Progenitor cell of endocrine pancreas (in vitro differentiated cells): Measurements from ENCODE around the gene HTT-AS. TPM values are rescaled to one million over a fixed set of nuclear protein-coding genes. Genes with fewer than 3 reads are reported as not detected.
"Not testable (repeated sequence)": the region's sequence is repeated elsewhere in the genome, so short reads cannot be mapped to it uniquely, and the experiment has no call there.

Source experiments
- DNase-seq: peaks from one replicate; pipeline ENCODE4 v3.0.0; 2021; ENCODE audit warnings: low spot score; ENCODE audit not compliant: unreplicated experiment
- H3K27ac Mint-ChIP-seq: 2 replicates; pipeline ENCODE4 v1.8.0; 2021; ENCODE audit warnings: mild to moderate bottlenecking, moderate library complexity, mixed read lengths
- H3K27me3 Mint-ChIP-seq: 2 replicates; pipeline ENCODE4 v1.8.0; 2021; ENCODE audit warnings: mixed read lengths
- H3K36me3 Mint-ChIP-seq: 2 replicates; pipeline ENCODE4 v1.8.0; 2022; ENCODE audit warnings: mixed read lengths; ENCODE audit not compliant: insufficient read depth
- H3K4me1 Mint-ChIP-seq: 2 replicates; pipeline ENCODE4 v1.8.0; 2021; ENCODE audit warnings: low read depth, mixed read lengths
- H3K4me3 Mint-ChIP-seq: 2 replicates; pipeline ENCODE4 v1.8.0; 2021; ENCODE audit warnings: low read depth, mild to moderate bottlenecking, moderate library complexity, mixed read lengths
- H3K9me3 Mint-ChIP-seq: 2 replicates; pipeline ENCODE4 v1.8.0; 2021; ENCODE audit warnings: low read depth, mixed read lengths
- total RNA-seq: library from RNA; stranded (reverse); gene quantifications from 2 replicates; pipeline ENCODE4 v1.2.1, GENCODE V29; 2021
- TF ChIP-seq, protein P1 (sequence below): fragments of 200-600 bp; sonication (generic); IDR thresholded peaks from one replicate; pipeline ENCODE4 v1.5.0; 2021; ENCODE audit warnings: antibody characterized with exemption, mild to moderate bottlenecking; ENCODE audit not compliant: unreplicated experiment

The HTT-AS gene
- total RNA-seq, 1 donor from 2014 or later: not detected

DNA sequence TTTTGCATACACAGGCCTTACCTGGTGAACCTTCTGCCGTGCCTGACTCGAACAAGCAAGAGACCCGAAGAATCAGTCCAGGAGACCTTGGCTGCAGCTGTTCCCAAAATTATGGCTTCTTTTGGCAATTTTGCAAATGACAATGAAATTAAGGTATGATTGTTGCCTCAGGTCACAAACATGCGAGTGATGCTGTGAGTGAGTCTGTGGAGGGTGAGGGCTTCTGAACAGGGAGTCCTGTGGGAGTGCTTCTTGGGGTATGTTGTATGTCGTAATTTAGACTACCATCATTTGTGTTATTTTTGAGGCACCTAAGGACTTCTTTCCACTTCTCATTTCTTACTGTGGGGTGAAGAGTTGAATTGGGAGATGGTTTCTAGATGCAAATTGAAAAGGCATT is 32.9 kb upstream of the HTT-AS start:
- H3K4me1 Mint-ChIP-seq: peaks cover 4% of the 10 kb centered on the region
- no peak for DNase-seq
- no peaks in the 10 kb centered on the region for H3K9me3 Mint-ChIP-seq
- TF ChIP-seq, protein P1, sequence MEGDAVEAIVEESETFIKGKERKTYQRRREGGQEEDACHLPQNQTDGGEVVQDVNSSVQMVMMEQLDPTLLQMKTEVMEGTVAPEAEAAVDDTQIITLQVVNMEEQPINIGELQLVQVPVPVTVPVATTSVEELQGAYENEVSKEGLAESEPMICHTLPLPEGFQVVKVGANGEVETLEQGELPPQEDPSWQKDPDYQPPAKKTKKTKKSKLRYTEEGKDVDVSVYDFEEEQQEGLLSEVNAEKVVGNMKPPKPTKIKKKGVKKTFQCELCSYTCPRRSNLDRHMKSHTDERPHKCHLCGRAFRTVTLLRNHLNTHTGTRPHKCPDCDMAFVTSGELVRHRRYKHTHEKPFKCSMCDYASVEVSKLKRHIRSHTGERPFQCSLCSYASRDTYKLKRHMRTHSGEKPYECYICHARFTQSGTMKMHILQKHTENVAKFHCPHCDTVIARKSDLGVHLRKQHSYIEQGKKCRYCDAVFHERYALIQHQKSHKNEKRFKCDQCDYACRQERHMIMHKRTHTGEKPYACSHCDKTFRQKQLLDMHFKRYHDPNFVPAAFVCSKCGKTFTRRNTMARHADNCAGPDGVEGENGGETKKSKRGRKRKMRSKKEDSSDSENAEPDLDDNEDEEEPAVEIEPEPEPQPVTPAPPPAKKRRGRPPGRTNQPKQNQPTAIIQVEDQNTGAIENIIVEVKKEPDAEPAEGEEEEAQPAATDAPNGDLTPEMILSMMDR: no peak
- no peak overlapping the region for H3K4me3 Mint-ChIP-seq
- peaks cover 37% of the 10 kb centered on the region for H3K36me3 Mint-ChIP-seq
- no peak overlapping the region for H3K27ac Mint-ChIP-seq
- H3K27me3 Mint-ChIP-seq: no peaks in the 10 kb centered on the region

DNA sequence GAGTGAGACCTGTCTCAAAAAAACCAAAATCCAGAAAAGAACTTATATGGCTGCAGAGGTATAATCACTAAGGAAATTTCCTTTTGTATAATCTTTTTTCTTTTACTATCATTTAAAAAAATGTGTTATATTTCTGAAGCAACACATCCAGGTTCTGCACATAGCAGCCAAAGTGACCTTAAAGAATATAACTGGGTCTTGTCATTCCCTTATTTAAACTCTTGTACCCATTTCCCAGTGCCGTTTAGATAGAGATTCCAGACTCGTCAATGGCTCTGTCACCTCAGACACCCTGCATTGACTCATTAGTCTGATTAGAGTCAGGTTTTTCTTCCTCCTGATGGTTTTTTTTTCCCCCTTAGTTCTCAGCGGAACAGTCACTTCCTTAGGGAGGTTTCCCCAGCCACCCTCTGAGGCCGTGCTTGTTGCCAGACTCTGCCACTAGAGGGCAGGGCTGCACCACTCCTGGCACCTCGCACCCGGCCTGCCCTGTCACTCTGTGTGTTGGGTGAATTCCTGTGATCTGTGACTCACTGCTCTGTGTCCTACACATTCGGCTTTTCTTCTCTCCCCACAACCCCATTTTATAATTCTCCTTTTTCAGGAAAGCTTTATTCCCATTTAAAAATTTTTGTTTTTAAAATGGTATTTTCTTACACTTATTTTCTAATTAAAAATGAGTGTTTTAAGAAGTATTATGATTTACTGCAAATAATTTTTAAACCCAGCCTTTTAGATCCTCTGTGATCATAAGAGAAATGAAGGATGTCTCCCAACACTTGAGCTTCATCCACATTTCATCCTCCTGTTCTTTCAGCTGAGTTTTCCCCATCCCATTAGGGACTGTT is 32.2 kb upstream of the HTT-AS start:
- Mint-ChIP-seq H3K4me1 (peaks cover 2% of the 10 kb centered on the region), H3K4me3 (no peak overlapping the region), H3K27ac (peak overlapping the region; percentile 79), H3K9me3 (no peaks in the 10 kb centered on the region), H3K27me3 (no peaks in the 10 kb centered on the region), H3K36me3 (peaks cover 35% of the 10 kb centered on the region)
- DNase-seq: peak; percentile 83
- TF ChIP-seq, protein P1: peak; percentile 99

DNA sequence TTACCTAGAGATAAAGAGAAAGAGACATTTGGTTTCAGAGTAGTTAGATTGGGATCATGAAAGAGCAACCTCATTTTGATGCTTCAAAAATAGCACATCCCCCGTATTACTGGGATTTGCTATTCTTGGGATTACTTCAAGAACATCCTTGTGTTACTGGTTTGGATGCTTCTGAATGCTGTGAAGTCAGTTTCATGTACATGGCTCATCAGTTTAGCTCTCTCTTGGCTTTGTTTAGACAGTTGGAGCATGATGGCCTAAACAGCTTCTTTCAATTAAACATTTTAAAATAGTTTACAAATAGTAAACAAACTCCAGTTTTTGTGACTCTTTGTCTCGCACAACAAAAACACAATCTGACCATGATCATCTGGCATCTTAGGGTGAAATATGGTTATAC is 24.0 kb upstream of the HTT-AS start:
- no peaks in the 10 kb centered on the region for H3K27me3 Mint-ChIP-seq
- no peak for DNase-seq
- no peak overlapping the region for H3K4me3 Mint-ChIP-seq
- peaks cover 4% of the 10 kb centered on the region for H3K4me1 Mint-ChIP-seq
- H3K36me3 Mint-ChIP-seq: peaks cover 37% of the 10 kb centered on the region
- peaks cover 6% of the 10 kb centered on the region for H3K9me3 Mint-ChIP-seq
- no peak overlapping the region for H3K27ac Mint-ChIP-seq
- TF ChIP-seq, protein P1: no peak

DNA sequence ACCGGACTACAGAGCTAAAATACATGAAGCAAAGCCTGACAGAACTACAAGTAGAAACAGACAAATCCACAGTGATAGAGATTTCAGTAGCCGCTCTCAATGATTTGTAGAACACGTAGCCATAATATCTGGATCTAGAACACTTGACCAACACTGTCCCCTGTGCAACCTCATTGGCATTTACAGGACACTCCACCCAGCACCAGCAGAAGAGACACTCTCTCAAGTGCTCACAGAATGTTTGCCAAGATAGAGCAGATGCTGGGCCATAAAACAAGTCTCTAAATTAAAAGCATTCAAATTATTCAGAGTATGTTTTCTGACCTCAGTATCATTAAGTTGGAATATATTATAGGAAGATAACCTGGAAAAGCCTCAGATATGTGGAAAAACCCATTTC is 21.9 kb upstream of the HTT-AS start:
- H3K9me3 Mint-ChIP-seq: peaks cover 6% of the 10 kb centered on the region
- peaks cover 4% of the 10 kb centered on the region for H3K4me1 Mint-ChIP-seq
- peaks cover 44% of the 10 kb centered on the region for H3K36me3 Mint-ChIP-seq
- TF ChIP-seq, protein P1: no peak
- no peak overlapping the region for H3K27ac Mint-ChIP-seq
- H3K27me3 Mint-ChIP-seq: no peaks in the 10 kb centered on the region
- H3K4me3 Mint-ChIP-seq: no peak overlapping the region
- no peak for DNase-seq

DNA sequence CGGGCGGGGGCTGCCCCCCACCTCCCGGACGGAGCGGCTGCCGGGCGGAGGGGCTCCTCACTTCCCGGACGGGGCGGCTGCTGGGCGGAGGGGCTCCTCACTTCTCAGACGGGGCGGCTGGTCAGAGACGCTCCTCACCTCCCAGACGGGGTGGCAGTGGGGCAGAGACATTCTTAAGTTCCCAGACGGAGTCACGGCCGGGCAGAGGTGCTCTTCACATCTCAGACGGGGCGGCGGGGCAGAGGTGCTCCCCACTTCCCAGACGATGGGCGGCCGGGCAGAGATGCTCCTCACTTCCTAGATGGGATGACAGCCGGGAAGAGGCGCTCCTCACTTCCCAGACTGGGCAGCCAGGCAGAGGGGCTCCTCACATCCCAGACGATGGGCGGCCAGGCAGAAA is 20.4 kb upstream of the HTT-AS start:
- H3K36me3 Mint-ChIP-seq: peaks cover 45% of the 10 kb centered on the region
- not testable (repeated sequence) for H3K4me1 Mint-ChIP-seq, H3K9me3 Mint-ChIP-seq, H3K27ac Mint-ChIP-seq, DNase-seq, H3K4me3 Mint-ChIP-seq, H3K27me3 Mint-ChIP-seq

DNA sequence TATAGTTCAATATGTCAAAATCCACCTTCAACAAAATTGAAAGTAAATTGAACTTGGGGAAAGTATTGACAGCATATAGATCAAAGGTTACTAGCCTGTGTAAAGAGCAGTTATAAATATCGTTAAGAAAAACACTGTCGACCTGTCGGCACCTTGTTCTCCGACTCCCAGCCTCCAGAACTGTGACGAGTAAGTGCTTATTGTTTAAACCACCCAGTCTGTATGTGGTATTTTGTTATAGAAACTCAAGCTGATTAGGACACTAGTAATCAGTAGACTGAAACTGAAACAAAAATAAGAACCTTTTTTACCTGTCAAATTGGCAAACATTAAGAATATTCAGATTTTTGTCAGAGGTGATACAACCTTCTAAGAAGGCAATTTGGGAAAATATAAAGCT is 17.1 kb upstream of the HTT-AS start:
- Mint-ChIP-seq H3K4me3 (no peak overlapping the region), H3K27me3 (no peaks in the 10 kb centered on the region), H3K36me3 (peaks cover 51% of the 10 kb centered on the region), H3K27ac (no peak overlapping the region), H3K9me3 (peaks cover 6% of the 10 kb centered on the region), H3K4me1 (no peaks in the 10 kb centered on the region)
- no peak for DNase-seq
- TF ChIP-seq, protein P1: no peak
